GM19239 (cell line): ENCODE results near the gene SEMA4B.

Source experiments
- DNase-seq: peaks from one replicate; pipeline ENCODE4 v3.0.0; 2011; ENCODE audit warnings: low spot score; ENCODE audit not compliant: insufficient read length
- FAIRE-seq: peaks from 2 replicates; lab custom pipeline; 2011; peaks lifted over from hg19 to GRCh38; lab: Jason Lieb, UNC

SEMA4B gene

DNA sequence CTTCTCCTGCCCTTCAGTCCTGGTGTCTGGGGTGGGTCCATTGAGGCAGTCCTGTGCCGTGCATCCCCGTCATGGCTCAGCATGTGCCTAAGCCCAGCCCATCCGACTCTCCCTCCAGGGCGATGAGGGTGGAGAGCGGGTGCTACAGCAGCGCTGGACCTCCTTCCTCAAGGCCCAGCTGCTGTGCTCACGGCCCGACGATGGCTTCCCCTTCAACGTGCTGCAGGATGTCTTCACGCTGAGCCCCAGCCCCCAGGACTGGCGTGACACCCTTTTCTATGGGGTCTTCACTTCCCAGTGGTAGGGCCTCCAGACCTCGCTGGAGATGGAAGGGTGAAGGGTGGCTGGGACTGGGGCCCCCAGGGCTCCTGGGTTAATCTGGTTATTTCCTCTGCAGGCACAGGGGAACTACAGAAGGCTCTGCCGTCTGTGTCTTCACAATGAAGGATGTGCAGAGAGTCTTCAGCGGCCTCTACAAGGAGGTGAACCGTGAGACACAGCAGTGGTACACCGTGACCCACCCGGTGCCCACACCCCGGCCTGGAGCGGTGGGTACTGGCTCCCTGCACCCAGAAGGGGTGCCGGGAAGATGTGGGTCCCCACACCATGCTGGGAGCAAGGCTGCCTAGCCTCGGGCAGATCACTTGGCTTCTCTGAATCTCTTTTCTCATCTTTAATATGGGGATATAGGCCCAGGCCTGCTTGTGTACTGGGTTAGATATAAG lies 22.5 kb downstream of the SEMA4B start:
- no peak for DNase-seq
- no peak for FAIRE-seq

DNA sequence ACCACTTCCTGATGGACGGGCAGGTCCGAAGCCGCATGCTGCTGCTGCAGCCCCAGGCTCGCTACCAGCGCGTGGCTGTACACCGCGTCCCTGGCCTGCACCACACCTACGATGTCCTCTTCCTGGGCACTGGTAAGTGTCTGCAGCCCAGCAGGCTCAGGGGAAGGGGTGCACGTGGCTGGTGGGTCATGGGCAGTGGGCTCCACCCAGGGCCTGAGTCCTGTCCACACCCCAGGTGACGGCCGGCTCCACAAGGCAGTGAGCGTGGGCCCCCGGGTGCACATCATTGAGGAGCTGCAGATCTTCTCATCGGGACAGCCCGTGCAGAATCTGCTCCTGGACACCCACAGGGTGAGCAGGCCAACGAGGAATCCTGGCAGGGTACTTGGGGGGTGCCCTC lies 23.9 kb downstream of the SEMA4B start:
- DNase-seq (no peak), FAIRE-seq (no peak)

DNA sequence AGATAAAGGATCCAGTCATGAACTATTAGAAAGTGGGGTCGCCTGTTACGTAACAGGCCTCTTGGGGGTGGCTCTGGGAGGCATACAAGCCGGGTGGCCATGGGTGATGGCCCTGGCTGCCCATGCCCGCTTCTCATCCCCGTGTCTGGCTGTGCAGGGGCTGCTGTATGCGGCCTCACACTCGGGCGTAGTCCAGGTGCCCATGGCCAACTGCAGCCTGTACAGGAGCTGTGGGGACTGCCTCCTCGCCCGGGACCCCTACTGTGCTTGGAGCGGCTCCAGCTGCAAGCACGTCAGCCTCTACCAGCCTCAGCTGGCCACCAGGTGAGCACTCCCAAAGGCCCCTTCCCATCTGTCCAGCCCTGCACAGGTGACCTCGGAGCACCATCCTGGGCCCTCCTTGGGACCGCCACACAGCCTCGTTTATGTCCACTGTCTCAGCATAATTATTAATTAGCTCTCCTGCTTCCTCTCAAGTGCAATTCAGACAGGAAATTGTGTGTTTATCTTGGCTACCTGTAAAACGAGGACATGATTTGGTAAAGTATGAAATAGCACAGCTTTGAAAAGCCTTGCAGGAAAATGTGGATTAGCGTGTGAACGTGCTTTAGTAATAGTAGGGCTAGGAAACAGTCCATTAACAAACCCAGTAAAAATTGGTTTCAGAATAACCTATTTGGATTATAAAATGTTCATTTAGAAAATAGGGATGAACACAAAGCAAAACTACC lies 24.5 kb downstream of the SEMA4B start:
- FAIRE-seq (no peak), DNase-seq (no peak)

DNA sequence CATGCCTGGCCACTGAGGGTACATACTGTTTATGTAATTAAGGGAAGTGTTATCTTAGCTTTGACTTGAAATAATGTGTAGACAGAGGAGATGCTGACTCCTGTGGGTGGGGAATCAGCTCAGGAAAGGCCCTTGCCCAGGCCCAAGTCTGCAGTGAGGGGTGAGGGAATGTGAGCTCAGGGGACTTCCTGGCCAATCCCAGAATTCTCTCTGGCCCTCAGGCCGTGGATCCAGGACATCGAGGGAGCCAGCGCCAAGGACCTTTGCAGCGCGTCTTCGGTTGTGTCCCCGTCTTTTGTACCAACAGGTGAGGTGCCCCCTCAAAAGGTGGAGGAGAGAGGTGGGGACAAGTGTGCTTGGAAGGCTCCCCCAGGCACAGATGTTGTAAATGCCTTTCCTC lies 26.2 kb downstream of the SEMA4B start:
- FAIRE-seq (no peak), DNase-seq (no peak)

DNA sequence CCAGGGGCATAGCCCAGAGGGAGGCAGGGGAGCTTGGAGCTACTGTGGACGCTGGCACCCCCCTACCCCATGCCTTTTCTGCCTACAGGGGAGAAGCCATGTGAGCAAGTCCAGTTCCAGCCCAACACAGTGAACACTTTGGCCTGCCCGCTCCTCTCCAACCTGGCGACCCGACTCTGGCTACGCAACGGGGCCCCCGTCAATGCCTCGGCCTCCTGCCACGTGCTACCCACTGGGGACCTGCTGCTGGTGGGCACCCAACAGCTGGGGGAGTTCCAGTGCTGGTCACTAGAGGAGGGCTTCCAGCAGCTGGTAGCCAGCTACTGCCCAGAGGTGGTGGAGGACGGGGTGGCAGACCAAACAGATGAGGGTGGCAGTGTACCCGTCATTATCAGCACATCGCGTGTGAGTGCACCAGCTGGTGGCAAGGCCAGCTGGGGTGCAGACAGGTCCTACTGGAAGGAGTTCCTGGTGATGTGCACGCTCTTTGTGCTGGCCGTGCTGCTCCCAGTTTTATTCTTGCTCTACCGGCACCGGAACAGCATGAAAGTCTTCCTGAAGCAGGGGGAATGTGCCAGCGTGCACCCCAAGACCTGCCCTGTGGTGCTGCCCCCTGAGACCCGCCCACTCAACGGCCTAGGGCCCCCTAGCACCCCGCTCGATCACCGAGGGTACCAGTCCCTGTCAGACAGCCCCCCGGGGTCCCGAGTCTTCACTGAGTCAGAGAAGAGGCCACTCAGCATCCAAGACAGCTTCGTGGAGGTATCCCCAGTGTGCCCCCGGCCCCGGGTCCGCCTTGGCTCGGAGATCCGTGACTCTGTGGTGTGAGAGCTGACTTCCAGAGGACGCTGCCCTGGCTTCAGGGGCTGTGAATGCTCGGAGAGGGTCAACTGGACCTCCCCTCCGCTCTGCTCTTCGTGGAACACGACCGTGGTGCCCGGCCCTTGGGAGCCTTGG lies 27.0 kb downstream of the SEMA4B start:
- FAIRE-seq: no peak
- no peak for DNase-seq

DNA sequence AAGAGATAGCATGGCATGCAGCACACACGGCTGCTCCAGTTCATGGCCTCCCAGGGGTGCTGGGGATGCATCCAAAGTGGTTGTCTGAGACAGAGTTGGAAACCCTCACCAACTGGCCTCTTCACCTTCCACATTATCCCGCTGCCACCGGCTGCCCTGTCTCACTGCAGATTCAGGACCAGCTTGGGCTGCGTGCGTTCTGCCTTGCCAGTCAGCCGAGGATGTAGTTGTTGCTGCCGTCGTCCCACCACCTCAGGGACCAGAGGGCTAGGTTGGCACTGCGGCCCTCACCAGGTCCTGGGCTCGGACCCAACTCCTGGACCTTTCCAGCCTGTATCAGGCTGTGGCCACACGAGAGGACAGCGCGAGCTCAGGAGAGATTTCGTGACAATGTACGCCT lies 27.8 kb downstream of the SEMA4B start:
- FAIRE-seq (no peak), DNase-seq (no peak)

DNA sequence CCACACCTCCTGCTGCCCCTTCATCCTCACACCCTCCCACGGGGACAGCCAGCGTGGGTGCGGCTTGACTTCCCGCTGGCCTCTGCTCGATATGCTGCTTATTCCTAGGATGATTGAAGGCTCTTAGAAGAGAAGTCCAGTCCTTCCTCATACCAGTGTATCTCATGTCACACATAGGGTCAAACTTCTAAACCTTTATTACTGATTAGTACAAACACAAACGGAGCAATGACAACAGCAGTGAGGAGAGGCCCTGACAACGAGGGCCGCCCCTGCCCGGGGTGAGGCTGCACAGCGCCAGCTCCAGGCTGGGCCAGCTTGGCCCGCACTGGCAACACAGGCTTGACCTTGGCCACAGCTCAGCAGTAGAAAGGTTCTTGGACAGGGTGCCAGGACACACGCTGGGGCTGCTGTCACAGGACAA lies 29.0 kb downstream of the SEMA4B start:
- DNase-seq (no peak), FAIRE-seq (no peak)

DNA sequence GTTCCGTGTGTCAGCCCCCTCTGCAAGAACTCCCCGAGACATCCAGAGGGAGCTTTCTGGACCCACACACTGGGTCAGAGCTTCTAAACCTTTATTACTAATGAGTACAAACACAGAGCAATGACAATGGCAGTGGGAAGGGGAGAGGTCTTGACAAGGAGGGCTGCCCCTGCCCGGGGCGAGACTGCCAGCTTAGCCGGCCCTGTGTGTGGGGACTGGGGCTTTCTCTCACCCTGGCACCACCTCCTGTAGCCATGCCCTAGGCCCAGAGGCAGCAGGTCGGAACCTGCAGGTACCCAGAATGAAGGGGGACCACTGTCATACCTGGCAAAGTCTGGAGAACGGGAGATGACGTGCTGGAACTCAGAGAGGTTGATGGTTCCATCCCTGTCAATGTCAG lies 29.5 kb downstream of the SEMA4B start:
- DNase-seq (no peak), FAIRE-seq (no peak)

DNA sequence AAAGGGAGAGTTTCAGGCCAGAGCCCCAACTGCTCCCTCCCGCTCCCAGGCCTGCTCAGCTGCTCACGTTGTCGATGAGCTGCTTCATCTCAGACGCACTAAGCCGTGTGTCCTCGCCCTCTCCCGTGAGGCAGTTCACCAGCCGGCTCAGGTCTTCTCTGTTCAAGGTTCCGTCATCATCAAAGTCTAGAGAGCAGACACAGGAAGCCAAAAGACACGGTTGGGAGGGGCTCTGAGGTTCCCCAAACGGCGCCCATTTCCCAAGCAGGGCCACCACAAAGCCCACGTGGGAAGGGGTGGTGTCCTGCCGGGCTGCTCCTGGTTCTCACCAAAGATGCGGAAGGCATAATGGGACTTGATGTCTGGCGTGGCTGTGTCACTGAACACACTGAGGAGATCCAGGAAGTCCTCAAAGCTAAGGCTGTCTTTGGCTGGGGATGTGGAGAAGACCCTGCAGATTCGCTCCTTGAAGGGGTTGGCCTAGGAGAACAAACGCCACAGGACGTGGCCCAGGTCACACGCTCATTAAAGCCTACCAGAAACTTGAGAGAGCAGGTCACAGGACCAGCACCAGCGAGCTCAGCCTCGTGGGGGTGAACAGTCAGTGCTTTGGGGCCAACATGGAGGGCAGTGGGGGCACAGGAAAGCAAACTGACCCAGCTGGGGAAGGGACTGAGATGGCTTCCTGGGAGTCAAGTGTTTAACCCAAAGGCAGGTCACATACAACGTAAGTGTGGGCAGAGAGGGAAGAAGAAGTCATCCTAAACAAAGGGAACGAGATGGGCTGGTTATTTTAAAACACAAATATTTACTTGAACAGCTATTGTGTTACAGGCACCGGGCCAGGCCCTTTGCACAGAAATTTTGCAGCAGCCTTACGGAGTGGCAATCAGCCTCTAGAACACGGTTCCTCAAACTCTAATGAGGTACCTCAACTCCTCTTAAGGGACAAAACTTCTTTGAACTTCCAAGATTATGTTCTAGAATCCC lies 30.2 kb downstream of the SEMA4B start:
- peak; percentile 67 for DNase-seq
- FAIRE-seq: peak; percentile 81

DNA sequence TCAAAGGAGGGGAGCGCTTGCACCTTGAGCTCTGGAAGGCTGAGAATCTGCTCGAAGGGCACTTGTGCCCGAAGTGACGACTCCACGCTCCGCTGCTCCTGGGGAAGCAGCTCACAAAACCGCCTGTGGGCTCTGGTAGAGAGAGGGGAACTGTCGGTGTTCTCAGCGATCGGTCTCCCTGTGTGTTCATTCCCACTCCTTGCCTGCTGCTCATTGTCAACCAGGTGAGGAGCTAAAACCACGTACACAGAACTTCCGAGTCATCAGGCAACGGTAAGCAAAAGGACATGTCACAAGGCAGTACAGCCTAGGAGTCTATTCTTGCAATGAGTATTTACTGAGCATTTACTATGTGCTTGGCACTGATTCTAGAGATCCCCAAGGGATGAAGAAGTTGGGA lies 31.1 kb downstream of the SEMA4B start:
- DNase-seq: no peak

DNA sequence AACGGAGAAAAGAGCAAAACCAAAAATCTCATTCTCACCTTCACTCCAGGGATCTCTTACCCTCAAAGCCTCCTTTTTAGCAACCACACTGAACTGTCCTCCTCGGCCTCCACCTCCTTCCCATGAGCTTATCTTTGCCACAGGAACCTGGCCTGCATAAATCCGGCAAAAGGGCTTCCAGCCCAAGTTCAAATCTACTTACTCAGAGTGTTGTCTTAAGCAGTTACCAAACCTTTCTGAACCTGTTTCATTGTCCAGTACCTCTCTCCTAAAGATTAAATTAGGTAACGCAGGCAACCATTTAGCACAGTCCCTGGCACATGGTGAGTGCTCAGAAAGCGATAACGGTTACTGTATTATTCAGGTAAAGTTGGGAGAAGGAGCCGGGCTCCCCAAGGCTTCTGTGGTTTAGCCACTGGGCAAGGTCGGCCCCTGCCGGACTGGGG lies 31.8 kb downstream of the SEMA4B start:
- FAIRE-seq: peak; percentile 49
- no peak for DNase-seq

More for the DNA sequence above, 31.1 kb downstream of the SEMA4B start:
- no peak for FAIRE-seq

DNA sequence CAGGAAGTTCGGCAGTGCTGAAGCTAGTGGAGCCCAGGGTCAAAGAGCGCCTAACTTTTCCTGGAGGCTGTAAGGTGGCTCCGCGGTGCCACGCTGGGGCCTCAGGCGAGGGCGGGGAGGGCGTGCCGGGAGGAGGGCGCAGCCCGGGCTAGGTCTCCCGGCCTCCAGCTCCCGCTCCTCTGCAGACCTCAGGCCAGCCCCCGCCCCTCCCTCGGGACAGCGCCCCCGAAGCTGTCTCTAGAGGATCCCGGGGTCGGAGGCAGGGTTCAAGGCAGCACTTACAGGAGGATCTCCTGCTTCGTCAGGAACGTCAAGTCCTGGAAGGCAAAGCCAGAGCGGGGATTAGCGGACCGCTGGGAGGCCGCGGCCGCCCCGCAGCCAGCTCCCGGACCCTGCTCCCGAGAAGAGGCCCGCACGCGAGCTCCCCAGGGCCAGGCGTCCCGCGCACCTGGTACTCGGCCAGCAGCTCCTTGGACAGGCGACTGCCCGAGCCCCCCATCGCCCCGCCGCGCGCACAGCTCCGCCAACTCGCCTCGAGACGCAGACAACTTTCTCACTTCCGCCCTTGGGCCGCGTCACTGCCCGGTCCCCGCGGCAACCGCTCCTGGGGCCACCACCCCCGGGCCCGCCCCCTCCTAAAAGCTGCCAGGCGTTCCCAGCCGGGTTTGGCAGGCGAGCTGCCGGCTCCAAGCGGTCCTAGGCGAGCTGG lies 32.4 kb downstream of the SEMA4B start, which contains the start of gene CIB1:
Gene CIB1 (minus strand): TSS at position 555 of the 709 bp plus-strand sequence. CDS start 56 bp downstream, at position 499.
- DNase-seq: peak; percentile 95
- FAIRE-seq: peak; percentile 85

DNA sequence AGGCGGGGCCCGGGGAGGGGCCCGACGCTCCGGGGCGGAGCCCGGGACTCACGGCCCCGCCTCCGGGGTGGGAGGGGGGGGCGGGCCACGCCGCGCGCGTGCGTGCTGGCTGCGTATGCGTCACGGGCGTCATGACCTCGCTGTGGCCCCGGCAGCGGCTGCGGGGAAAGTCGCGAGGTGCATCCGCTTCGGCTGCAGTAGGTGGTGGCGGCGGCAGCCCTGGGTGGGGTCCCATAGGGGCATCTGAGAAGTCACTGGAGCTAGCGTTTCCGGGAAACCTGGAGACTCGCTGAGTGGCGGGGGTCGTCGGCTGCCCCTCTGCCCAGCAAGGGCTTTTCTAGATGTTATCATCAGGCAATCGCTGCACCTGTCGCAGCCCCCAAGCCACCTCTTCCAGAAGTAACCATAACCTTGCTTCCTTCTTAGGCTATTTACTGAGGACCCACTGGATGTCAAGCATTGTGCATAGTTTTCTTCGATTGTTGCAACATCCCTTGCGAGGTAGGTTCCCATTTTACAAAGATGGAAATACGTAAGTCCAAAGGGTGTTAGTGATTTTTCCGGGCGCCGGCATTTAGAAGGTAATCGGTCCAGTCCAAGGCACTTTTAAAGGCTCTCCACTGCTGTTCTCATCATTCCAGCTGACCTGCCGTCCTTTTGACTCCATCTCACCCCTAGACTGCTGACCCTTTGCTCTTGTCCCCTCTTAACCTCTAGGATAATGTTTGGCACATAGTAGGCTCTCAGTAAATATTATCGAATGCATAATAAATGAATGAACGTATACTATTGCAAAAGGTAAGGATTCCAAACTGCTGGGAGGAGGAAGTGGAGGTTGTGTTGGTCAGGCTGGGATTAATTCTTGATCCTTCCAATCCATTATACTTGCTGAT lies 33.2 kb downstream of the SEMA4B start, which contains the start of gene GDPGP1:
Gene GDPGP1 (plus strand): TSS at position 114 of the 893 bp plus-strand sequence. CDS start 6,700 bp downstream, outside the sequence.
- peak; percentile 26 for FAIRE-seq

DNA sequence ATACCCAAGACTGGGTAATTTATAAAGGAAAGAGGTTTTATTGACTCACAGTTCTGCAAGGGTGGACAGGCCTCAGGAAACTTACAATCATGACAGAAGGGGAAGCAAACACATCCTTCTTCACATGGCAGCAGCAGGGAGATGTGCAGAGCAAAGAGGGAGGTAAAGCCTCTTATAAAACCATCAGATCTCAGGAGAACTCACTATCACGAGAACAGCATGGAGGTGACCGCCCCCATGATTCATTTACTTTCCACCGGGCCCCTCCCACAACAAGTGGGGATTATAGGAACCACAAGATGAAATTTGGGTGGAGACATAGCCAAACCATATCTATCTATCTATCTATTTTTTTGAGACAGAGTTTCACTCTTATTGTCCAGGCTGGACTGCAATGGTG lies 38.2 kb downstream of the SEMA4B start:
- FAIRE-seq (no peak), DNase-seq (no peak)

More for the DNA sequence above, 33.2 kb downstream of the SEMA4B start, which contains the start of gene GDPGP1:
- no peak for DNase-seq

DNA sequence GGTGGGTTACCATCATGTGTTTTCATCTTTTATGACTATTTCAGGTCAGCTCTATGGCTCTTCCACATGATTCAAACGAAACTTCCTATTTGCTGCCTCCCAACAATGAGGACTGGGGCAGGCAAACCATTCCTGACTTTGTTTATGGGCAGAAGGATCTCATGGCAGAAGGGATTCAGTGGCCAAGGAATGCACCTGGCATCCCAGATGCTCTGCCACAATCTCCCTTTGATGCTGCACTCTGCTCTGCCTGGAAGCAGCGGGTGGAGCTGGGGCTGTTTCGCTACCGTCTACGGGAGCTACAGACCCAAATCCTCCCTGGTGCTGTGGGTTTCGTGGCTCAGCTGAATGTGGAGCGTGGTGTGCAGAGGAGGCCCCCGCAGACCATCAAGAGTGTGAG lies 39.7 kb downstream of the SEMA4B start:
- FAIRE-seq: no peak

DNA sequence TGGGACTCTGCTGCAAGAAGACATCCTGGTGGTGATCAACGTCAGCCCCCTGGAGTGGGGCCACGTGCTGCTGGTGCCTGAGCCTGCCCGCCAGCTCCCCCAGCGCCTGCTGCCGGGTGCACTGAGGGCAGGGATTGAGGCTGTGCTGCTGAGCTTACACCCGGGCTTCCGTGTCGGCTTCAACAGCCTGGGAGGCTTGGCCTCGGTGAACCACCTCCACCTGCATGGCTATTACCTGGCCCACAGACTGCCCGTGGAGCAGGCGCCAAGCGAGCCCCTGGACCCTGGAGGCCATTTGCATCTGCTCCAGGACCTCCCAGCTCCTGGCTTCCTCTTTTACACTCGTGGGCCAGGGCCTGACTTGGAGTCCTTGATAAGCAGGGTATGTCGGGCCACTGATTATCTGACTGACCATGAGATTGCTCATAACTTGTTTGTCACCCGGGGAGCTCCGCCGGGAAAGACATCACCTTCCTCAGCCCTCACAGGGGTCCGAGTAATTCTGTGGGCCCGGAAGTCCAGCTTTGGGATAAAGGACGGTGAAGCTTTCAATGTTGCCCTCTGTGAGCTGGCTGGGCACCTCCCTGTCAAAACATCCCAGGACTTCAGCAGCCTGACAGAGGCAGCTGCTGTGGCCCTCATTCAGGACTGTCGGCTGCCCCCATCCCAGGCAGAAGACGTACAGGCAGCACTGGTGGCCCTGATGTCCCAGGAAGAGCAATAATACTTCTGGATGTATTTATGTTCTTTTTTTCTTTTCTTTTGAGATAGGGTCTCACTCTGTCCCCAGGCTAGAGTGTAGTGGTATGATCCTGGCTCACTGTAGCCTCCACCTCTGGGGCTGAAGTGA lies 40.4 kb downstream of the SEMA4B start:
- no peak for FAIRE-seq
- no peak for DNase-seq

More for the DNA sequence above, 39.7 kb downstream of the SEMA4B start:
- DNase-seq: no peak
